KMS-11 (cell line): ENCODE data around the gene MACROD2.

Experiments
- H2AFZ ChIP-seq: fragments of 200-600 bp; sonication (generic); 2 replicates; pipeline ENCODE4 v1.6.1; 2016; ENCODE audit warnings: antibody characterized with exemption, mixed run types, low read depth
- H3K27ac ChIP-seq: fragments of 200-600 bp; sonication (generic); 2 replicates; pipeline ENCODE4 v1.6.1; 2016; ENCODE audit warnings: mild to moderate bottlenecking, mixed run types
- H3K27me3 ChIP-seq: fragments of 200-600 bp; sonication (generic); 2 replicates; pipeline ENCODE4 v1.6.1; 2017; ENCODE audit warnings: mild to moderate bottlenecking, low read depth, mixed run types, moderate library complexity; ENCODE audit not compliant: insufficient read depth
- H3K36me3 ChIP-seq: fragments of 200-600 bp; sonication (generic); 2 replicates; pipeline ENCODE4 v1.6.1; 2017; ENCODE audit warnings: mild to moderate bottlenecking, mixed run types; ENCODE audit not compliant: insufficient read depth
- H3K4me1 ChIP-seq: fragments of 200-600 bp; sonication (generic); 2 replicates; pipeline ENCODE4 v1.6.1; 2016; ENCODE audit warnings: mild to moderate bottlenecking, low read depth, mixed run types; ENCODE audit not compliant: poor library complexity, severe bottlenecking
- H3K4me2 ChIP-seq: fragments of 200-600 bp; sonication (generic); 2 replicates; pipeline ENCODE4 v1.7.0; 2016; ENCODE audit warnings: mild to moderate bottlenecking, mixed run types
- H3K4me3 ChIP-seq: fragments of 200-600 bp; sonication (generic); IDR thresholded peaks from 2 replicates; pipeline ENCODE4 v1.6.1; 2017; ENCODE audit warnings: low read depth, low read length, mixed read lengths; ENCODE audit not compliant: insufficient read depth
- H3K79me2 ChIP-seq: fragments of 200-600 bp; sonication (generic); 2 replicates; pipeline ENCODE4 v1.6.1; 2016; ENCODE audit warnings: low read depth, mixed run types; ENCODE audit not compliant: insufficient read depth
- H3K9ac ChIP-seq: fragments of 200-600 bp; sonication (generic); 2 replicates; pipeline ENCODE4 v1.6.1; 2016; ENCODE audit warnings: mild to moderate bottlenecking, mixed run types
- H4K20me1 ChIP-seq: fragments of 200-600 bp; sonication (generic); 2 replicates; pipeline ENCODE4 v1.6.1; 2016; ENCODE audit warnings: mild to moderate bottlenecking, mixed run types; ENCODE audit not compliant: insufficient read depth
- CTCF ChIP-seq: fragments of 200-600 bp; sonication (generic); conservative IDR thresholded peaks from 2 replicates; pipeline ENCODE4 v1.6.1; 2017; ENCODE audit warnings: low read depth, mild to moderate bottlenecking, antibody characterized with exemption, low read length, moderate library complexity, mixed read lengths

The MACROD2 gene

GRCh38 chr20:14288341-14289330, 293.3 kb downstream of the MACROD2 start:
- no peaks in the 10 kb centered on the region for H3K36me3 ChIP-seq
- no peaks in the 10 kb centered on the region for H4K20me1 ChIP-seq
- no peaks in the 10 kb centered on the region for H3K27me3 ChIP-seq
- no peak overlapping the region for H3K4me2 ChIP-seq
- H3K4me1 ChIP-seq, result no peaks in the 10 kb centered on the region
- H3K9ac ChIP-seq, result no peak overlapping the region
- TF ChIP-seq CTCF, result no peak
- no peak overlapping the region for H3K4me3 ChIP-seq
- no peaks in the 10 kb centered on the region for H3K79me2 ChIP-seq
- no peak overlapping the region for H3K27ac ChIP-seq
- no peak overlapping the region for H2AFZ ChIP-seq

GRCh38 chr20:14291502-14291901, 296.2 kb downstream of the MACROD2 start:
- Histone ChIP-seq H3K9ac (no peak overlapping the region), H3K27ac (no peak overlapping the region), H3K36me3 (no peaks in the 10 kb centered on the region), H2AFZ (no peak overlapping the region), H3K4me1 (no peaks in the 10 kb centered on the region), H3K4me2 (no peak overlapping the region), H3K4me3 (no peak overlapping the region), H3K79me2 (no peaks in the 10 kb centered on the region), H4K20me1 (no peaks in the 10 kb centered on the region), H3K27me3 (no peaks in the 10 kb centered on the region)
- no peak for TF ChIP-seq CTCF

GRCh38 chr20:14295238-14295637, 299.9 kb downstream of the MACROD2 start:
- Histone ChIP-seq H2AFZ (no peak overlapping the region), H3K4me3 (no peak overlapping the region)
- TF ChIP-seq CTCF, result no peak

GRCh38 chr20:14295770-14296309, 300.5 kb downstream of the MACROD2 start:
- H3K4me1 ChIP-seq, result no peaks in the 10 kb centered on the region
- no peaks in the 10 kb centered on the region for H4K20me1 ChIP-seq
- no peaks in the 10 kb centered on the region for H3K27me3 ChIP-seq
- no peak overlapping the region for H2AFZ ChIP-seq
- H3K9ac ChIP-seq, result no peak overlapping the region
- H3K79me2 ChIP-seq, result no peaks in the 10 kb centered on the region
- H3K4me3 ChIP-seq, result no peak overlapping the region
- TF ChIP-seq CTCF, result no peak
- no peak overlapping the region for H3K4me2 ChIP-seq
- H3K36me3 ChIP-seq, result no peaks in the 10 kb centered on the region
- no peak overlapping the region for H3K27ac ChIP-seq

More at GRCh38 chr20:14295238-14295637, 299.9 kb downstream of the MACROD2 start:
- H3K27me3 ChIP-seq, result no peaks in the 10 kb centered on the region
- H3K27ac ChIP-seq, result no peak overlapping the region
- no peaks in the 10 kb centered on the region for H3K79me2 ChIP-seq
- H4K20me1 ChIP-seq, result no peaks in the 10 kb centered on the region
- H3K4me2 ChIP-seq, result no peak overlapping the region
- no peaks in the 10 kb centered on the region for H3K4me1 ChIP-seq
- no peaks in the 10 kb centered on the region for H3K36me3 ChIP-seq
- no peak overlapping the region for H3K9ac ChIP-seq
